Glomerular visceral epithelial cell (primary cell): ENCODE measurements around the gene CES3.

Source experiments
- DNase-seq: peaks from one replicate; pipeline ENCODE4 v3.0.0-alpha.2; 2016; ENCODE audit errors: extremely low spot score

Gene CES3

GRCh38 chr16:67006930-67007658 lies 46.0 kb downstream of the CES3 start:
- DNase-seq, result peak; percentile 73

GRCh38 chr16:67009158-67009557 lies 48.1 kb downstream of the CES3 start:
- no peak for DNase-seq

- no peak for DNase-seq
Observed at GRCh38 chr16:67011274-67011673, 50.2 kb downstream of the CES3 start.

DNA sequence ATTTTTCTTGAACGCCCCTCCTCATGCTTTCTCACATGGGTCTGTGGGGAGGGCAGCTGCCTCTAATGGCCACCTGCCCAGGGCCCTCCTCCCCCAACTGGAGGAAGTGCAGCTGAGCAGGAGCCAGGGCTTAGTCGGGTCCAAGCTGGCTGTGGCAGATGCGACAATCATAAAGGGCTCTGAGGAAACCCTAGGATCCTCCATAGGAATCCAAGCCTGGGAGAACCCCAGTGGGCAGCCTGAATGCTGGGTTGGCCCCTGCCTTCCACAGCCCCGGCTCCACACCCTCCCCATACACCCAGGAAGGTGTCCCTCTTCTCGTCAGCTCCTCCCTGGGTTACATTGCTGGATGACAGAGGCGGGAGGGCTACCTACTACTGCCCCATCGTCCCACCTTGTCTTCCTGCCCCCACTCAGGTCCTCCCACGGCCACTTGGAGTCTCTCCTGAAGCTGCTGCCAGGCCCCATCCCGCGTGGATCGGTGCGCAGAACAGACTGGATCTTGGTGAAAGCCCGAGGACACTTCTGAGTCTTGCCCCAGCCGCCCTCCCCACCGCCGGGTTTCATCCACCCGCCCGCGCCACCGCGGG lies 52.3 kb downstream of the CES3 start:
- DNase-seq, result no peak

GRCh38 chr16:67013823-67014633 lies 53.0 kb downstream of the CES3 start:
- DNase-seq, result peak; percentile 37

DNA sequence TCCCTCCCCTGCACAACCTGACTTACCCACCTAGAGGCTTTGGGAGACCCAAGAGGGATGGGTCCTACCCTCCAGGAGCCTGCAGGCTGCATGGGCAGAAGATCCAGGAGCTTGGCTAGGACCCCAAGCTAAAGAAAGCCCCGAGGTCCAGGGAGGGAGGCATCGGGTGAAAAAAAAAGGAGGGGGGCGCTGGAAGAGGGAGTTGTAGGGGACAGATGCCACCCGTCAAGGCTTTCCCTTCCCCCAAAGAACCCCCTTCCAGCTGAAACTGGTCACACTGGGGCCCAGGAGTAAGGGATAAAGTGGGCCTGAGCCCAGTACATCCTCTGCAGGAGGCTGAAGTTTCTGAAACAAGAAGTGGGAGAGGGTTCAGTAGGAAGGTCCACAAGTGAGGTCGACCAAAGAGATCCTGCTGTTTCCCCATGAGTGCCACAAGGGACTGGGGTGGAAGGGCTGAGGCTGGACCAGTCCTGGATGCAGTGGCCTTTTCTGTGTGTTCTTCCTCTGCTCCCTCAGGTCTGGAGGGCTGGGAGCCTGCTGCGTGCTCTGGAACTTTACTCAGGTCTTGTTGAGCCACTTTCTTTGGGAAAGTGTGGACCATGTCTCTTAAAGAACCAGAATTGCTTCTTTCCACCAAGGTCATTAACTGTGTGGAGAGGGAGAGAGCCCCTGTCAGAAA lies 53.7 kb downstream of the CES3 start:
- DNase-seq, result no peak

DNA sequence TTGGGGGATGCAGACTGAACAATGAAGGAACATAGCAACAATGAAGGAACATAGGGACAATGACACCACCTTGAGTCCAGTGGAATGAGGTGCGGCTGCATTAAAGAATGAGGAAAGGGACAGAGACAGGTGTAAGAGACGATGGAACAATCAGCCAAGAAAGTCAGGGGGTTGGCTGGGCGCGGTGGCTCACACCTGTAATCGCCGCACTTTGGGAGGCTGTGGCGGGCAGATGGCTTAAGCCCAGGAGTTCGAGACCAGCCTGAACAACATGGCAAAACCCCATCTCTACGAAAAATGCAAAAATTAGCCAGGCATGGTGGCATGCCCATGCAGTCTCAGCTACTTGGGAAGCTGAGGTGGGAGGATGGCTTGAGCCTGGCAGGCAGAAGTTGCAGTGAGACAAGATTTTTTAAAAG lies 54.3 kb downstream of the CES3 start:
- DNase-seq, result no peak

DNA sequence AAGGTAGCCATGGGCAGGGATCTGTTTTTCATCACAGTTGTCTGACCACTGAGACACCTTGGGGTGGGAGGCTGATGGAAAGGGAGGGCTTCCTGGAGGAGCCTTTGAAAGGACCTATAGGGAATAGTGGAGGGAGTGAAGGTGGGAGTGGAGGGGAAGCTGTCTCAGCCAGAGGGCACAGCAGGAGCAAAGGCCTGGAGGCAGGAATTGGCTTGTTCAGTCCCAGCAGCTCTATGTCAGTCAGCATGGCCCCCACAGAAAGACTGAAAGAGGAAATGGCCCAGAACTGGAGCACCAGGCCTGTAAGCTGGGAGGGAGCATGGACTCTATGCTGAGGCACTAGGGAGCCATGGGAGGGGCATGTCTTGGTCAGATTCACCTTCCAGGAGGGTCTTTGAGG lies 55.1 kb downstream of the CES3 start:
- no peak for DNase-seq

DNA sequence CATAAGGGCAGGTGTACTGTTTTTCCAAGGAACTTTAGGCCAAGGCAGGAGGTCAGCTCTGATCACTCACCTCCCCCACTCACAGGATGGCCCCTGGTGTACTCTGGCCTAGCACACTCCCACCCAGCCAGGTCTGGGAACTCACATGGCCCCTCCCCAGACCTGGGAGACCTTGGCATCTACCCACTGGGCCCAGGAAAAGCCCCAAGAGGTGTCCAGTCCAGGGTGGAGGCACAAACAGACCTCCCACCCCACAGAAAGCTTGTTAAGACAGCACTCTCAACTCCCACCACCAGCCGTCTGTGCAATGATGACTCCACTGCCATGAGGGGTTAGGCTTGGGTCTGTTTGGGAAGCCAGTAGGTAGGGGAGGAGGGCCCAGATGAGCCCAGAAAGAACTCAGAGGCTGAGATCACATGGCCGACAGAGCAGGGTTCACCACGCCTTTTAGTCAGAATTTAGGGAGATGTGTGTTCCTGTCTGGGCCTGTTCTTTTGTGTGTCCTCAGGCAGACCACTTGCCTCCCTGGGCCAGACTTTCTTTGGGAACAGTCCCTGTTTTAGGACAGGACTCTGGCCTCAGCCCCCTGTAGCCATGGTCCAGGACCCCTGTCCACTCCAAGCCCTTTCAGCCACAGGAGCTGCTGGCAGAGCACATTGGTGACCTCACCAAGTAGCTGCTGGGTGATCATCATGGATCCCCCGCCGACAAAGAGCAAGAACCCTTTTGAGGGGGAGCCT lies 55.8 kb downstream of the CES3 start:
- DNase-seq, result no peak

- no peak for DNase-seq
Observed at GRCh38 chr16:67017421-67017750, 56.3 kb downstream of the CES3 start.

- peak; percentile 88 for DNase-seq
Observed at GRCh38 chr16:67017810-67018488, 56.9 kb downstream of the CES3 start.

- no peak for DNase-seq
Observed at GRCh38 chr16:67019171-67019570, 58.1 kb downstream of the CES3 start.

GRCh38 chr16:67021321-67021720 lies 60.3 kb downstream of the CES3 start:
- no peak for DNase-seq

GRCh38 chr16:67022531-67023214 lies 61.6 kb downstream of the CES3 start:
- DNase-seq, result no peak

DNA sequence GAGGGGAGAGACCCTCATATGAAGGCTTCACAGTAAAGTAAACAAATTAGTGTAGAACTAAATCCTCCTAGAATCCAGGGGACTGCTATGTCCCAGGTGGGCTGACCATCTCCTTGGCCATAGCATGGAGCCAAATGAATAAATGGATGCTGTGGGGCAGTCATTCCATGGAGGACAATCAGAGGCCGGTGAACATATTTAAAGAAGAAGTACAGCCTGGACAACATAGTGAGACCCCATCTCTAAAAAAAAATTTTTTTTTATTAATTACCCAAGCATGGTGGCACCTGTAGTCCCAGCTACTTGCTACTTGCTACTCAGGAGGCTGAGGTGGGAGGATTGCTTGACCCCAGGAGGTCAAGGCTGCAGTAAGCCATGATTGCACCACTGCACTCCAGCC lies 62.6 kb downstream of the CES3 start:
- no peak for DNase-seq
